Ishikawa (cell line): Measurements from ENCODE around the gene DIAPH2.

Source experiments
- CREB1 ChIP-seq: IDR thresholded peaks from 2 replicates; pipeline ENCODE4 v1.6.1; 2012; ENCODE audit warnings: low read depth
- EP300 ChIP-seq: IDR thresholded peaks from 2 replicates; pipeline ENCODE4 v1.6.1; 2012; ENCODE audit warnings: borderline replicate concordance
- MAX ChIP-seq: IDR thresholded peaks from 2 replicates; pipeline ENCODE4 v1.6.1; 2012
- RAD21 ChIP-seq: IDR thresholded peaks from 2 replicates; pipeline ENCODE4 v1.6.1; 2012; ENCODE audit warnings: low read depth
- REST ChIP-seq: IDR thresholded peaks from 2 replicates; pipeline ENCODE4 v1.6.1; 2012; ENCODE audit warnings: low read depth, mild to moderate bottlenecking
- TAF1 ChIP-seq: IDR thresholded peaks from 2 replicates; pipeline ENCODE4 v1.6.1; 2012; ENCODE audit warnings: low read depth, mild to moderate bottlenecking
- USF1 ChIP-seq: IDR thresholded peaks from 2 replicates; pipeline ENCODE4 v1.6.1; 2012
- YY1 ChIP-seq: IDR thresholded peaks from 2 replicates; pipeline ENCODE4 v1.6.1; 2012; ENCODE audit warnings: low read depth

GRCh38 chrX:96807318-96807717, 122.7 kb downstream of the DIAPH2 start:
- TF ChIP-seq MAX (no peak), EP300 (no peak), RAD21 (no peak), REST (no peak), USF1 (no peak), TAF1 (no peak), CREB1 (no peak), YY1 (no peak)
